Stimulated activated CD4-positive, alpha-beta T cell treated with anti-CD3 and anti-CD28 coated beads, Interleukin-2, amount 100 ng/mL, for 48 hours (primary cell): Measurements from ENCODE around the gene ANKLE2.
"Not testable (repeated sequence)": the region's sequence is repeated elsewhere in the genome, so short reads cannot be mapped to it uniquely, and the experiment has no call there.

Source experiments
- DNase-seq, 2 donors: peaks; one replicate each; pipeline ENCODE4 v3.0.0-alpha.2; 2020

Gene ANKLE2

GRCh38 chr12:132718644-132719043 is 43.0 kb downstream of the ANKLE2 start:
- DNase-seq: no peak

GRCh38 chr12:132717531-132718387 is 43.9 kb downstream of the ANKLE2 start:
- no peak for DNase-seq

GRCh38 chr12:132717011-132717410 is 44.6 kb downstream of the ANKLE2 start:
- DNase-seq: no peak

- DNase-seq: no peak
Measured at GRCh38 chr12:132716356-132716755, 45.3 kb downstream of the ANKLE2 start.

GRCh38 chr12:132715874-132716273 is 45.8 kb downstream of the ANKLE2 start:
- no peak for DNase-seq

- no peak for DNase-seq
Measured at GRCh38 chr12:132713123-132713522, 48.5 kb downstream of the ANKLE2 start.

- DNase-seq: no peak
Measured at GRCh38 chr12:132711080-132711843, 50.4 kb downstream of the ANKLE2 start.

GRCh38 chr12:132710405-132711079 is 51.1 kb downstream of the ANKLE2 start, which contains the start of gene PGAM5:
Gene PGAM5 (plus strand): TSS chr12:132710842. CDS start chr12:132710877, 35 bp downstream.
- peak; percentile 77 to 80 for DNase-seq

- DNase-seq: no peak
Measured at GRCh38 chr12:132710043-132710404, 51.6 kb downstream of the ANKLE2 start.

GRCh38 chr12:132708150-132708549 is 53.5 kb downstream of the ANKLE2 start:
- no peak for DNase-seq

- DNase-seq: no peak
Measured at GRCh38 chr12:132707241-132707640, 54.4 kb downstream of the ANKLE2 start.

GRCh38 chr12:132703641-132704040 is 58.0 kb downstream of the ANKLE2 start:
- DNase-seq: no peak

- no peak for DNase-seq
Measured at GRCh38 chr12:132702640-132703039, 59.0 kb downstream of the ANKLE2 start.

- no peak for DNase-seq
Measured at GRCh38 chr12:132700212-132700822, 61.3 kb downstream of the ANKLE2 start.

GRCh38 chr12:132698341-132698740 is 63.3 kb downstream of the ANKLE2 start:
- DNase-seq: no peak

GRCh38 chr12:132695431-132695830 is 66.2 kb downstream of the ANKLE2 start:
- DNase-seq: no peak

GRCh38 chr12:132694888-132695287 is 66.7 kb downstream of the ANKLE2 start:
- not testable (repeated sequence) for DNase-seq

- DNase-seq: not testable (repeated sequence)
Measured at GRCh38 chr12:132692030-132692429, 69.6 kb downstream of the ANKLE2 start.

GRCh38 chr12:132690112-132690511 is 71.5 kb downstream of the ANKLE2 start:
- no peak for DNase-seq

GRCh38 chr12:132689227-132689626 is 72.4 kb downstream of the ANKLE2 start:
- DNase-seq: no peak

GRCh38 chr12:132687211-132688164 is 74.1 kb downstream of the ANKLE2 start, which contains the start of the genes POLE and PXMP2:
Gene POLE (minus strand): TSS chr12:132687342. CDS start chr12:132687315, 27 bp downstream.
Gene PXMP2 (plus strand): TSS chr12:132687587. CDS start chr12:132687671, 84 bp downstream.
- DNase-seq: peak; percentile 93 to 96
